Right ventricle myocardium inferior (tissue), 1 donor: ENCODE measurements around the gene PHOX2A. TPM values are rescaled to one million over a fixed set of nuclear protein-coding genes. Genes with fewer than 3 reads are reported as not detected.
"Not testable (repeated sequence)": the region's sequence is repeated elsewhere in the genome, so short reads cannot be mapped to it uniquely, and the experiment has no call there.

Experiments
- ATAC-seq: fragments of 200-7000 bp; cut with Tn5 transposase; one replicate; pipeline ENCODE4 v1.9.1; 2020; ENCODE audit warnings: mild to moderate bottlenecking, moderate library complexity
- DNase-seq: peaks from one replicate; pipeline ENCODE4 v3.0.0; 2021; ENCODE audit errors: missing footprints
- intact Hi-C: fragments of 100-400 bp; cut with DNase I; formaldehyde crosslinking; loops from one replicate; pipeline ENCODE4 v1.11.0; 2022
- total RNA-seq: library from RNA; stranded (reverse); fragmentation: NEBNext Ultra II Directional; extraction: Animal tissue kit (Norgen Biotek cat#: 25700); gene quantifications from one replicate; pipeline ENCODE4 v1.2.1, GENCODE V29; 2021
- donor health status: DM: no; HTN: yes; CAD: no; lungs with severe emphysema.

Gene PHOX2A
- total RNA-seq, 1 donor from 2014 or later, result not detected

DNA sequence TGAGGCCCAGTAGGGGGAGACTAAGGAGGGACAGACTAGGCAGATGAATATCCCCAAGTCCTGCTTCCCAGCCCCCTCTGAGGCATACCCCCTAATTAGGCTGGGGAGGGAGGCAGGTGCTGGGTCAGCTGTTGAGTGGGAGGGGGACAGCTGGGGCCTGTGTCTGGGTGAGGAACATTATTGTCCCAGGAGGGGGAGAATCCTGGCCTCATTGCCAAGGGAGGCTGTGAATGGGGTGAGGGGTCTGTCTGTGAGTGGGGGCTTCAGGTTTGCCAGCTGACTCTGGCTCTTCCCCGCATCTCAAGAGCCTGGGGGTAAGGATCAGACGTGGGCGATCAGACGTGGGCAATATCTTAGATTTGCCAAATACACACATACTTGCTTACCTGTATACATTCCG is 17.3 kb downstream of the PHOX2A start:
- no peak for ATAC-seq
- DNase-seq, result no peak
- intact Hi-C loops, result no loop called here

DNA sequence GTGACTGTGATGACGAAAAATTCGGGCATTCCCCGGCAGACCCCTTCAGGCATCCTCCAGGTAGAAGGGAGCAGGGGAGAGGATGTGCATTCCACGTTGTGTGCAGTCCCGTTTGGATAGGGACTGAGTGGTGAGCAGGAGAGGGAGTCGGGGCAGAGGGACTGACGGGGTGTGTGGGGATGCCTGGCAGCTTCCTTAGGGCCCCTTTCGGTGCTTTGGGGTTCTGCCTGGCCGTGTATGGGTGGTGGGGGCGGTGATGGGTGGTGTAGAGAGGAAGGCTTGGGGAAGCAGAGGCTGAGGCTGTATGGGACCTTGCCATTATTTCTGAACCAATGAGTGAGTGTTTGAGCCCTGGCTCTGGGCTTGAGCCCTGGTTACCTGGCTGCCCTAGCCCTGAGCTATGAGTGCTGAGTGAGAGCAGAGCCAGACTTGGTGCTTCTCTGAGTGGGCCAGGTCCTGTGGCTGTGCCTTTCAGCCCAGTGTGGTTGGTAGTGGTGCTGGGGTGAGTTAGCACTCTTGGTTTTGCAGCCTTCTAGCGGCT is 18.5 kb downstream of the PHOX2A start:
- DNase-seq (no peak), ATAC-seq (no peak)
- intact Hi-C loops, result no loop called here

DNA sequence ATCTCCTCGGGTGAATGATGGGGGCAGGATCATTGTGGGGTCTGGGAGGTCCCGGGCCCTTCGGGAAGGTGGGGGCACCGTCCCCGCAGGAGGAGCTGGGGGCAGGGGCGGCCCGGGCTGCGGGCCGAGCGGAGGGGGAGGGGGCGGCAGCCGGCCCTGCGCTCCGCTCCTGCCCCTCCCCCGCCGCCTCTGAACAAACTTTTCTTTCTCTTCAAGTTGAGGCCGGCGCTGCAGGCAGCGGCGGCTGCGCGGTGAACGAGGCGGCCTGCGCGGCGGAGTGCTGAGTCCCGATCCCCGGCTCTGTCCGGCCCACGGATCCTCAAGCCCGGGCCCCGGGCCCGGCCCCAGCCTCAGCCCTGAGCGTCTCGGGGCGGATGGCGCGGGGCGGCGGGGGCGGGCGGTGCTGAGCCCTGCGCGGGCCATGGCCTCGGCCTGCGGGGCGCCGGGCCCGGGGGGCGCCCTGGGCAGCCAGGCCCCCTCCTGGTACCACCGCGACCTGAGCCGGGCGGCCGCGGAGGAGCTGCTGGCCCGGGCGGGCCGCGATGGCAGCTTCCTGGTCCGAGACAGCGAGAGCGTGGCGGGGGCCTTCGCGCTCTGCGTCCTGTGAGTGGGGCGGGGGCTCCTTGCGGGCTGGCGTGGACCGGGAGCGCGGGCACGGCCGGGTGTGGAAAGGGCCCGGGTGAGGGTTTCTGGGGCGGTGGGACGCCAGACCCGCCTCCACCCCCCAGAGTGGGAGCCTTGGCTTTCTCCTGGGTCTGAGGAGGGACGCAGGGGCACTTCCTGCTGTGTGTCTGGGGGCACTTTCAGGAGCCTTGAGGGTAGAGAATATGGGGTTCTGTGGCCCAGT is 19.2 kb downstream of the PHOX2A start, which contains the start of gene INPPL1:
Gene INPPL1 (plus strand): TSS at position 204 of the 847 bp plus-strand sequence. CDS start 218 bp downstream, at position 422.
- peak; percentile 80 for DNase-seq
- ATAC-seq, result no peak
- intact Hi-C loops, result loop anchor here (5.0 kb wide), 2 partner anchors 193 to 297 kb away; partner anchors contain the start of genes RNF121 and XNDC1N

DNA sequence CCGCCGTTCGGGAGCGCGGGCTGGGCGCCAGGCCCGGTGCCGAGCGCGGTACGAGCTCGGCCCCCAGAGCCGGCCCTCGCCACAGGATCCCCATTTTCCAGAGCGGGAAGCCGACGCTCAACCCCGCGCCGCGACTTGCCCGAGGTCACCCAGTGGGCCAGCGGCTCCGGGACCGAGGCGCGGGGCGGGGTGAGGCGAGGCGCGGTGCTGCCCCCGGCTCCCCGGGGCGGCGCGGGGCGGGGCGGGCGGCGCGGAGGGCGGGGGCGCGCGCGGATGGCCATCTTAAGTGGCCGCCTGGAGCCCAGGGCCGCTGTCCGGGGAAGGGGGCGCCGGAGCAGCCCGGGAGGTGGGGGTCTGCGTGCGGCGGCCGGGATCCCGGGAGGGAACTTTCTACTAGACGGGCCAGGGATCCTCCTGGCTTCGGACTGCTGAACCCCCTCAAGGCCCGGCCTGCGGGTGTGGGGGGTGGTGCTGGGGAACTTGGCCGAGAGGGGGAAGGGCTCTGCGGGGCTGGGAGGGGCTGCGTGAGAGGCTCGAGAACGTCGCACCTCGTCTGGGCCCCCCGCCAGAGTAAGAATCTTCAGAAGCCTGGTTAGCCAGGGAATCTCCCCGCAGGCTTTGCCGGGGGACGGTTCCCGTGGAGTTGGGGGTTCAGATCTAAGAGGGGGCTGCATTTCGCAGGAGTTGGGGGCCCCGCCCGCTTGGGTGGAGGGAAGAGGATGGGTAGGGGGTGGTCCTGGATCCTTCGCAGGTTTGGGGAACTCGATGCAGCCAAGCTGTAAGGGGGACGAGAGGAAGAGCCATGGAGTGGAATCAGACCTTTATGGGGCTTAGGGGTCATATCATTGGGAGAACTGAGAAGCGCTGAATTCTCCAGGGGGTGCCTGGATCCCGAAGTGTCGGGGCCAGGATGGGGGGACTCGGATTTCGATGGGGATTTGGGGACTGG is 20.1 kb downstream of the PHOX2A start:
- ATAC-seq, result peak; percentile 85
- intact Hi-C loops, result loop anchor here (2.0 to 5.0 kb wide), 3 partner anchors 121 to 297 kb away; partner anchors contain the start of genes LAMTOR1, RNF121 and XNDC1N
- DNase-seq, result peak; percentile 89

DNA sequence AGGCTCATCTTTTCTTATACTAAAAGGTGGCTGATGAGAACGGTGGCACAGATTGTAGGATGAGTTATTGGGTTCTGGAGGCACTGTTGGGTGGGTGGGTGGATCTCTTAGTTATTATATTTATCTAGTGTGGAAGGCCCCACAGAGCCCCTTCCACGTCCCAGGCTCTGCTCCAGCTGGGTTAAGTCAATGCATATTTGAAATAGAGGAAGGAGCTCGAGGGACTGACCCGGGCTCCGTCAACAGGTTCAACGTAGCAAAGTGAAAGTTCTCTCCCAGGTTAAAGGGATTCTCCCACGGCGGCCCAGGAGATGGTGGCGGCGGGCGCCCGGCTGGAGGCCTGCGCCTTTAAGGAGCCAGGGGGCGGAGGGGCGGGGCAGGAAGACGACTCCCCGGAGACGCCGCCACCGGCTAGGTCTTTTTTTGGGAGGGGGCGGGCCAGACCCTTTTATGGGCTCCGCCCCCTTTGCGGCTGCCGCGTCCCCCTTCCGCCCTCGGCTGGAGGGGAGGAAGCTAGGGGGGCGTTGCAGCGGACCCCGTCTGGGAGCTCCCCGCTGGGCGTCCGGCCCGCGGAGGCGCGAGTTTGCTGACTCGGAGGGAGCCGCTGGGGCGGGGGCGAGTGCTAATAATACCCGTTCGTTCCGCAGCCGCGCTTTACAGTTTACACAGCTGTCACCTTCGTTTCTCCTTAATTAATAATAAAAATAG is 20.9 kb downstream of the PHOX2A start:
- peak; percentile 91 for ATAC-seq
- intact Hi-C loops, result loop anchor here (2.0 to 5.0 kb wide), 3 partner anchors 120 to 296 kb away; partner anchors contain the start of genes LAMTOR1, RNF121 and XNDC1N

DNA sequence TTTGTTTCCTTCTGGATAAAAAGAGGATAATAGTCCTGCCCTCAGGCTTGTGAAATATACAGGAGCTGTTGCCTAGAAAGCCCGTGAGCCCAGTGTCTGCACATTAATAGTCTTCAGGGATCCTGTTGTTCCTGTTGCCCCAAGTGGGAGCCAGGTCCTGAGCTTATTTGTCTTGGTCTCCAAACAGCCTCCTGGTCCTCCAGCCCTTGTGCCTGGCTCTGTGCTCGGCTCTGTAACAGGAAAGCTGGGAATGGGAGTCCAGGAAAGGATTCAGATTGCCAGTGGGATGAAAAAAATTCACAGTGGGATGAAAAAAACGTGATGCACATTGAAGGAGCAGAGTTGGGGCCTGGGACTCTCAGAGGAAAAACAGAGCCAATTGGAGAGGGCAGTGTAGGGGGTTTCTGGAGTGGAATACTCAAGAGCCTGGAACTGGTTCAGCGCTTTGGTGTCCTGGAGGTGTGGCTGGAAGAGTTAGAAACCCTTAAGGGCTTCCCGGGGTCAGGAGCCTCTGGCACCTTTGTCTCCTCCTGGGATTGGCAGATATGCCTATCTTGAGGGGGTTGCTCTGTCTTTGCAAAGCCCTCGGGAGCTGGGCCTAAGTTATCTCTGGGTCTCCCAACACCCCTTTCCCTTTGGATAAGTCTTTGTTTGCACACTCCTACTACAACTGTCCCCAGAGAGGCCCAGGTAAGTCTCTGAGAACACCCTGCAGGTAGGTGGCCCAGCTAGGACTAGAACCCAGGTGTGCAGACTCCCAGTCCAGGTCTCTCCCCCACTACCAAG is 21.7 kb downstream of the PHOX2A start:
- ATAC-seq (no peak), DNase-seq (peak; percentile 32)
- intact Hi-C loops, result loop anchor here (2.0 to 5.0 kb wide), 3 partner anchors 119 to 295 kb away; partner anchors contain the start of genes LAMTOR1, RNF121 and XNDC1N

More for the DNA sequence above, 20.9 kb downstream of the PHOX2A start:
- peak; percentile 97 for DNase-seq

DNA sequence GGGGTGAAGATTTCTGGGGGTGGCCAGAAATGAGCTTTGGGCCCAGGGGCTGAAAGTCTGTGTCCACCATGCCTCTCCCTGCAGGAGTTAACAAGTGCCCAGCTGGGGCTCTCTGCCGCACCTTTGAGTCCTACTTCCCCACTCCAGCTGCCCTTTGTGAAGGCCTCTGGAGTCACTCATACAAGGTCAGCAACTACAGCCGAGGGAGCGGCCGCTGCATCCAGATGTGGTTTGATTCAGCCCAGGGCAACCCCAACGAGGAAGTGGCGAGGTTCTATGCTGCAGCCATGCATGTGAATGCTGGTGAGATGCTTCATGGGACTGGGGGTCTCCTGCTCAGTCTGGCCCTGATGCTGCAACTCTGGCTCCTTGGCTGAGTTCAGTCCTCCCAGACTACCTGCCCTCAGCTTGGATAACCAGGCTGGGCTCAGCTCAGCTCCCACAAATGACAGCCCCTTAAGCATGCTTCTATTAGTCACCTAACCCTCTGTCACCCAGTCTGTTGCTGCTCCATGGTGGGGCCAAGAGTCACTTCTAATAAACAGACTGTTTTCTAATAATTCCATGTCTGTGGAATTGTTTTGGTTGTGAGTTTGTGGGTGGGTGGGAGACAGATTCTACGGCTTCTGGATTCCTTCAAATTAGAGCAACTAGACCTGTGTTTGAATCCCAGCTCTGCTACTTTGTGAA is 22.4 kb downstream of the PHOX2A start:
- ATAC-seq, result no peak
- intact Hi-C loops, result loop anchor here (2.0 to 5.0 kb wide), 3 partner anchors 119 to 294 kb away; partner anchors contain the start of genes LAMTOR1, RNF121 and XNDC1N
- peak; percentile 78 for DNase-seq

DNA sequence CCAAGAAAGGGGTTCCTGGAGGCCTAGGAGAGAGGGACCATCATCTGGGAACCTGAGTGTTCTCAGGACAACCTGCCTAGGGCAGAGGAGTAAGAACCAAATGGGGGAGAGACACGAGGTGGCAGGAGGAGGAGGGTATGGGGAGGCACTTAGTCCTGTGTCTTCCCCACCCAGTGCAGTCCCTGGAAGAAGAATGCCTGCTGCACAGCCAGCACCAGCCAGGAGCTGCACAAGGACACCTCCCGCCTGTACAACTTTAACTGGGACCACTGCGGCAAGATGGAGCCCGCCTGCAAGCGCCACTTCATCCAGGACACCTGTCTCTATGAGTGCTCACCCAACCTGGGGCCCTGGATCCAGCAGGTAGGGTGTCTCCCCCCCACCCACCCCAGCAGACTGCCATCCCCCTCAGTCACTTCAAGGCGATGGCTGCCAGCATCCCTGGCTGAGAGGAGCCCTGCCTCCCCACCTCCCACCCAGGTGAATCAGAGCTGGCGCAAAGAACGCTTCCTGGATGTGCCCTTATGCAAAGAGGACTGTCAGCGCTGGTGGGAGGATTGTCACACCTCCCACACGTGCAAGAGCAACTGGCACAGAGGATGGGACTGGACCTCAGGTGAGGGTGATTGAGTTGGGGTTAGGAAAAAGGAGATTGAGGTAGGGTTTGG is 23.1 kb downstream of the PHOX2A start:
- DNase-seq (peak; percentile 20), ATAC-seq (no peak)
- intact Hi-C loops, result loop anchor here (5.0 kb wide), 2 partner anchors 196 to 294 kb away; partner anchors contain the start of genes RNF121 and XNDC1N

DNA sequence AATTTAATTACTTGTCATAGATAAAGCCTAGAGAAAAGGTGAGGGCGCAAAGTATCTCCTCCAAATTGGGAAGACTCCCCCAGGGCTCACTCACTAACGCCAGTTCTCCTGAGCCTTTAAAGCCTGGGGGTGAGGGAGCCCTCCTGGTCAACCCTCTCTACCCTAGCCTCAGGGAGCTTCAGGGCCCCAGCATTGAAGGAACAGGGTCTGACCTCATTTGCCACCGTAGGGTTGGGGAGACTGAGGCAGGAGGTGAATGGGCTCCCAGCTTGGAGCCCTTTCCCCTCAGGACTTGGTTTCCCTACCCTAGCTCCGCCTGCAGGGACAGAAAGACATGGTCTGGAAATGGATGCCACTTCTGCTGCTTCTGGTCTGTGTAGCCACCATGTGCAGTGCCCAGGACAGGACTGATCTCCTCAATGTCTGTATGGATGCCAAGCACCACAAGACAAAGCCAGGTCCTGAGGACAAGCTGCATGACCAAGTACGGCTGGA is 25.7 kb downstream of the PHOX2A start:
- ATAC-seq, result no peak
- intact Hi-C loops, result no loop called here
- no peak for DNase-seq

DNA sequence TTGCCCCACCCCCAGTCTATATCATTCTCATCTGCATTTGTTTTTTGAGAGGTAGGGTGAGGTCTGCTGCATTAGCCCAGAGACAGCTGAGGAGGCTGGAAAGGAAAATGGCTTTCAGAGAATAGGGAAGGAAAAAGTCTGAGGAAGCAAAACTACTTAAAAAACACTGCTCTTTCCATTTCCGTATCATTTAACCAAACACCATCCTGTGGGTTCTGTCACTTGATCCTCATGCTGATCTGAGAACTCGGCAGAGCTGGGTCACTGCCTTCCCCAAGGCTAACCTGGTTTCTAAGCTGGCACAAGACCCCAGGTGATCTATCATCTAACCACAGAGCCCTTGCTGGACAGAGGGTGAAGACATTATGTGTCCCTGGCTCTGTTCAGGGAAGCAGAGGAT is 26.1 kb downstream of the PHOX2A start:
- ATAC-seq (peak; percentile 27), DNase-seq (no peak)
- intact Hi-C loops, result no loop called here

DNA sequence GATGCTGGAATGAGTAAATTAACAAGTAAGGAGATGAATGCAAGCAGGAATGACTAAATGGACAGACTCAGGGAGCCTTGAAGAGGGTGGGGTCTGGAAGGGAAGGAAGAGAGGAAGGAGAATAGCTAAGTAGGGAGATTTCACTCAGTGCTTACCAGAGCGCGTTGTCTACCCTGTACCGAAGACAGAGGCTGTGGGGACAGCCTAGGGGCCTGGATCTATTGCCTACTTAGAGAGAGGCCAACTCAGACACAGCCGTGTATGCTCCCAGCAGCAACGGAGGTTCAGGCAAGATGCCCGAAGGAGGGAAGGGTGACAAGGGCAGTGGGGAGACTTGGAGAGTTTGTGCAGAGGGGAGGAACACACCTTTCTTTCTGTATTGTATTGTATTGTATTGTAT is 27.3 kb downstream of the PHOX2A start, which contains the start of gene FOLR2:
Gene FOLR2 (plus strand): TSS at position 157 of the 400 bp plus-strand sequence. CDS start 1,791 bp downstream, outside the sequence.
- no peak for ATAC-seq
- peak; percentile 30 for DNase-seq

DNA sequence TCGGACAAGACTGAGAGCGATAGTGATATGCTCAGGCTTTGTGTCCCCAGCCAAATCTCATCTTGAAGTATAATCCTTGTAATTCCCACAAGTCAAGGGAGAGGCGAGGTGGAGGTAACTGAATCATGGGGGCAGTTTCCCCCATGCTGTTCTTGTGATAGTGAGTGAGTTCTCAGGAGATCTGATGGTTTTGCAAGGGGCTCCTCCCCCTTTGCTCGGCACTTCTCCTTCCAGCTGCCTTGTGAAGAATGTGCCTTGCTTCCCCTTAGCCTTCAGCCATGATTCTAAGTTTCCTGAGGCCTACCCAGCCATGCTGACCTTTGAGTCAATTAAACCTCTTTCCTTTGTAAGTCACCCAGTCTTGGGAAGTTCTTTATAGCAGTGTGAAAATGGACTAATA is 34.9 kb downstream of the PHOX2A start:
- intact Hi-C loops, result no loop called here
- ATAC-seq (no peak), DNase-seq (no peak)

More for the DNA sequence above, 27.3 kb downstream of the PHOX2A start, which contains the start of gene FOLR2:
- intact Hi-C loops, result no loop called here

DNA sequence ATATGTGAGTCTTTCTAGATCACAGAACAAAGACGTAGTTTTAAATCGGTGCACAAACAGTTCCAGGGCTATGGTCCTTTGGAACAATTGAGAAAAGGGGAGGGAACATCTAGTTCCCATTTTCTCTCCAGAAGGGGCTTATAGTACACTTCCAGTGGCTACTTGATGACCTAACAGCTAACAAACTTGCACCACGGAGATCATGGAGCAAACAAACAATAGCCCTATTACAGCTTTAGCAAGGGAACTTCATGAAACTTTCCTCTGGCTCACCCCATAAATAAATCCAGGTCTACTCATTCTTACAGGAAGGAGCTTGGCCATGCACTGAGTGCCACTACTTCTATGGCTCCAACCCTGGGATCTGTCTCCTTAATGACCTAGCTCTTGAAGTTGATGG is 35.7 kb downstream of the PHOX2A start:
- intact Hi-C loops, result no loop called here
- ATAC-seq (no peak), DNase-seq (no peak)

DNA sequence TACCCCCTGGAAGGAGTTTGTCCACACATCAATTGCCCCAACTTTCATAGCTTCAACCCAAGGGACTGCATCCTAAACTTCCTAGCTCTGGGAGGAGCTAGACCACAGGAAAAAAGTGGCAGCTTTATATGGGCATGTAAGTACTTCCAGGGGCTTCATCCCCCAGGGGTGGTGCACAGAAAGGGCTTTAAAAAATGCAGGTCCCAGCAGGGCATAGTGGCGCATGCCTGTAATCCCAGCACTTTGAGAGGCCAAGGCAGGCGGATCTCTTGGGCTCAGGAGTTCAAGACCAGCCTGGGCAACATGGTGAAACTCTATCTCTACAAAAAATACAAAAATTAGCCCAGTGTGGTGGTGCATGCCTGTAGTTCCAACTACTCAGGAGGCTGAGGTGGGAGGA is 37.2 kb downstream of the PHOX2A start:
- DNase-seq, intact Hi-C loops, ATAC-seq: not testable (repeated sequence)

DNA sequence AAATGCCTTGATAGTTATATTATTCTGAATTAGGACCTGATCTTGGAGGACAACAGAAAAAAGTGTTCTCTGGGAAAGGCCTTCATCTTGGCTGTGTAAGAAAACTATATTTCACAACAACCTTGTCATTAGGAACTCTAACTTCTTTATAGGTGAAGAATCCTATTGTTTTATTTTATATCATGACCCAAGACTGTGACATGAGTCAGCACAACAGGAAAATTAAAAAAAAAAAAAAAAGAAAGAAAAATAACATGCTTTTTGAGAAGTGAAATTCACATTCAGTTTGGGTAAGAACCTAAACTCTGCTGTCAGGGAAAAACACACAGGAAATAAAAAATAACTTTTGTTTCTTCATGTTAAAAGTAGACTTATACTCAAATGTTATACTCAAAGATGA is 39.1 kb downstream of the PHOX2A start:
- DNase-seq (no peak), ATAC-seq (no peak)
- intact Hi-C loops, result no loop called here

DNA sequence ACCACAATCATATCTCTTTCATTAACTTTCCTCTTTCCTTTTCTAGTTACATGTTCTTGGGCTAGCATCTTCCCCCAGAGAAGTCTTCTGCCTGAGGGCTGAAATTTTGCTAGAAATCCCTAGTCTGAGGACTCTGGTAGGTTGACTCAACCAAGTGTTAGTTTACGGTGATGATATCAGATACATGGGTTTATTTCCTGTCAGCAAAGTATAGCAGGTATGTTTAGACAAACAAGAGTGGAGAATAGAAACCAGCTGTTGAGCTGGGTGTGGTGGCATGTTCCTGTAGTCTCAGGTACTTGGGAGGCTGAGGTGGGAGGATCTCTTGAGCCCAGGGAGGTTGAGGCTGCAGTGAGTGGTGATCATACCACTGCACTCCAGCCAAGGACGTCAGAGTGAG is 40.8 kb downstream of the PHOX2A start:
- intact Hi-C loops, result no loop called here
- ATAC-seq (no peak), DNase-seq (no peak)
